Esophagus mucosa (tissue), 1 donor: ENCODE measurements around the gene LAMA2. TPM values are rescaled to one million over a fixed set of nuclear protein-coding genes. Genes with fewer than 3 reads are reported as not detected.

Experiments
- ATAC-seq: fragments of 200-7000 bp; cut with Tn5 transposase; one replicate; pipeline ENCODE4 v1.9.1; 2020
- total RNA-seq: library from RNA; stranded (reverse); gene quantifications from one replicate; pipeline ENCODE4 v1.2.4, GENCODE V29; 2023
- donor health status: DM: yes; HTN: yes; CAD: no.

LAMA2 gene
- total RNA-seq, 1 donor from 2014 or later, result 3.1 TPM

- no peak for ATAC-seq
Observed at GRCh38 chr6:129451187-129451586, 568.2 kb downstream of the LAMA2 start.

GRCh38 chr6:129453073-129453472 lies 570.1 kb downstream of the LAMA2 start:
- no peak for ATAC-seq

- no peak for ATAC-seq
Observed at GRCh38 chr6:129454488-129454887, 571.5 kb downstream of the LAMA2 start.

- ATAC-seq, result no peak
Observed at GRCh38 chr6:129455126-129455769, 572.3 kb downstream of the LAMA2 start.

GRCh38 chr6:129460221-129460620 lies 577.3 kb downstream of the LAMA2 start:
- no peak for ATAC-seq

- no peak for ATAC-seq
Observed at GRCh38 chr6:129469070-129469662, 586.2 kb downstream of the LAMA2 start.

- ATAC-seq, result no peak
Observed at GRCh38 chr6:129472239-129472638, 589.3 kb downstream of the LAMA2 start.

- no peak for ATAC-seq
Observed at GRCh38 chr6:129473546-129473945, 590.6 kb downstream of the LAMA2 start.

GRCh38 chr6:129475477-129476247 lies 592.7 kb downstream of the LAMA2 start:
- no peak for ATAC-seq

- ATAC-seq, result no peak
Observed at GRCh38 chr6:129476248-129476564, 593.3 kb downstream of the LAMA2 start.

- no peak for ATAC-seq
Observed at GRCh38 chr6:129476810-129477209, 593.9 kb downstream of the LAMA2 start.

GRCh38 chr6:129478379-129478778 lies 595.4 kb downstream of the LAMA2 start:
- no peak for ATAC-seq

GRCh38 chr6:129481706-129482105 lies 598.8 kb downstream of the LAMA2 start:
- ATAC-seq, result no peak

GRCh38 chr6:129485746-129486145 lies 602.8 kb downstream of the LAMA2 start:
- ATAC-seq, result no peak

- ATAC-seq, result no peak
Observed at GRCh38 chr6:129486327-129486726, 603.4 kb downstream of the LAMA2 start.

- no peak for ATAC-seq
Observed at GRCh38 chr6:129488313-129488712, 605.4 kb downstream of the LAMA2 start.

GRCh38 chr6:129489215-129489765 lies 606.4 kb downstream of the LAMA2 start:
- no peak for ATAC-seq

GRCh38 chr6:129490521-129491255 lies 607.8 kb downstream of the LAMA2 start:
- peak; percentile 90 for ATAC-seq

- peak; percentile 29 for ATAC-seq
Observed at GRCh38 chr6:129491436-129491835, 608.5 kb downstream of the LAMA2 start.

GRCh38 chr6:129492260-129492659 lies 609.3 kb downstream of the LAMA2 start:
- ATAC-seq, result no peak

- ATAC-seq, result peak; percentile 44
Observed at GRCh38 chr6:129493354-129493902, 610.5 kb downstream of the LAMA2 start.

- ATAC-seq, result no peak
Observed at GRCh38 chr6:129494099-129494498, 611.2 kb downstream of the LAMA2 start.

- ATAC-seq, result no peak
Observed at GRCh38 chr6:129494586-129494985, 611.6 kb downstream of the LAMA2 start.
